HG03095 (cell line): ENCODE measurements around the gene KLF16.

Experiments used
- ATAC-seq: cut with Tn5 transposase; IDR thresholded peaks from one replicate; pipeline ENCODE4 v1.9.1; 2021; ENCODE audit warnings: moderate library complexity; ENCODE audit not compliant: unreplicated experiment

The KLF16 gene

GRCh38 chr19:1855828-1856255 lies 7.5 kb downstream of the KLF16 start:
- ATAC-seq: no peak

DNA sequence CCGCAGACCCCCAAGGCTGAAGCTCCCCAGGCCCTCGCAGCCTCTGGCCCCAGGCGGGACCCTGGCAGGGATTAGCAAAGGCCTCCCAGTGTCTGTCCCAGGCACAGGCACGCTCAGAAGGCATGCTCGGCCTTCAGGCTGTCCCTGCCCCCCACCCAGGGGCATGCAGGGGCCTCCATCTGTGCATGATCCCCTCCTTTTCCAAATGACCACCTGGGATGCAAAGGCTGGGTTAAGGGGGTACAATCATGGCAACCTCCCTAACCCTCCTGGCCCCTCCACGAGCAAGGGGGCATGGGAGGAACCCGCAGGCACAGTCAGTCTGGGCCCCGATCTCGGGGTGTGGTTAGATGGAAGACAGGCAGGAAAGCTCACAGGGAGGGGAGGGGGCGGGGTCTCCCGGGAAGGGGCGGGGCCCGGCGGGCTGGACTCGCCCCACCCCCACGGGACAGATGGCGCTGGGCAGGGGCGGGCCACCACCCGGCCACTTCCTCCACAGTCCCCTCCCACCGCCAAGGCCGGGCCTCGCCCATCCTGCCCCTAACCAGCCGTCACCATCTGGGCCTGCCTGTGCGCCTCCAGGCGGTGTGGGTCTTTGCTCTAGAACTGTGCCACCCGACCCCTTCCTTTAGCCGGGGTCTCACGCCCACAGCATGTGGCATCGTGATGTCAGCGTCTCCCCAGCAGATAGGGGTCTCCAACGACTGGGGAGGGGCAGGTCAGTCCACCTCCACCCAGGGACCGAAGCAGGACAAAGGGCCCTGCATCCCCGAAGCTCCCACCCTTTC lies 8.1 kb downstream of the KLF16 start:
- ATAC-seq: peak; percentile 39

DNA sequence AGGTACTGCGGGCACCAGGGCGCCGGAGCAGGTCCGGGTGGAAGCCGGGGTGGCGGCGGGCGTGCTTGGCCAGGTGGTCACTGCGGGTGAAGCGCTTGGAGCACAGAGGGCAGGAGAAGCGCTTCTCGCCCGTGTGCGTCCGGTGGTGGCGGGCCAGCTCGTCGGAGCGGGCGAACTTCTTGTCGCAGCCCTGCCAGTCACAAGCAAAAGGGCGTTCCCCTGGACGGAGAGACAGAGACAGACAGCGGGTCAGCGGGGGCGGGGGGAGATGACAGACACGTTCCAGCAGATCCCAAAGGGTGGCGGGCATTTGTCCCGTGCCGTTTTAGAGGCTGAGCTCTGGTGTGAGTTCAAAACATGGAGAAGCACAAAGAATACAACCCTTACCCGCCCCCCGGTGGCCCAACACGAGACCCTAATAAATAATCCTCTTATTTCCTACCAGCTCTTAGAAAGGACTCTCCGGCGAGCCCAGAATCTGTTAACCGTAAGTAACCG lies 8.8 kb downstream of the KLF16 start:
- ATAC-seq: no peak

DNA sequence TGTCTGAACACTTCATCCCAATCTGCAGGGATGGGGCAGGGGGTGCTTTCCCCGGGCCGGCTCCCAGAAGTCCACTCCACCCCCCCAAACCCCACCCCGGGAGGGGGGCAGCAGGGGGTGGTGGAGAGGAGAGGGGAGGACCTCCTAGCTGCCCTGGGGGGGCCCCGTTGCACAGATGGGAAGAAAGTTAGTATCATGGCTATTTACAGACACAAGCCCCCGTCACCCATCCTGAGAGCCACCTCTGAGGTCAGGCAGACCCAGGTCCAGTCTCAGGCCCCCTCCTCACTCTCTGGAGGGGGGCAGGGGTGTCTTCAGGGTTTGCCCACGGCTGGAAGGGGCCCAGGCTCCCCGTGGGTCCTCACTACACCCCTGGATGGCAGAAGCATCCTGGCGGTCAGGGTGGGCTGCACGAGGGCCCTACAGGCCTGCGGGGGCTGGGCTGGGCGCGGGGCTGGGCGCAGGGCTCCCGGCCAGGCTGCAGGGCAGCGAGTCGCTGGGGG lies 9.3 kb downstream of the KLF16 start:
- ATAC-seq: no peak

DNA sequence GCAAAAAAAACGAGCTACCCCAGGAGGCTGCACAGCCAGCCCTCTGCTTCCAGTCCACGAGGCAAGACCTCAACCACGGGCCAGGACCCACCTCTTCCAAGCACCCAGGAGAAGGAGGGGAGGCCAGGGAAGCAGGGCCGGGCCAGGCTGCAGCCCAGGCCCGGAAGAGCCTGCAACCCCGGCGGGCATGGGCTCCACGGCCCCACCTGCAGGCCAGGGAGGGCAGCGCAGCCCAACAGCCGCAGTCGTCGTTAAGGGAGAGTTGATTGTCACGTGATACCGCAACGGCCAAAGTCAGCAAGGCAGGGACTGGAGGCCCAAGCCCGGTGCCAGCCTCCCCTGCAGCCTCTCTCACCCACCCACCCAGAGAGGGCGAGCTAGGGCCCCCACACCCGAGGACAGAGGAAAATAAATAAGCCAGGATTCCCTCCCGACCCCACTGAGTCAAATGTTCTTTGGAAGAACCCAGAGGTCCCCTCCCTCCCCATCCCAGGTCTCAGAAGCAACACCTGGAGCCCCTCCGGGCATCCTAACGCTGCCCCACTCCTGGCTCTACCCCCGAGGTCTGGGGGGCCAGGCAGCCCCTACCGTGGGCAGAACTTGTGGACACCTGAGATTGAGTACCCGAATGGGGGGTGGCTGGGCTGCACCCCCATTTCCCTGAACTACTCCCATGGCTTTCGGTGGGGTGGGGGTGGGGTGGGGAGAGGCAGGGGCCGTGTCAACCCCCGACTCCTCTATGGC lies 9.9 kb downstream of the KLF16 start:
- ATAC-seq: no peak

GRCh38 chr19:1852581-1853128 lies 10.7 kb downstream of the KLF16 start:
- ATAC-seq: no peak

- no peak for ATAC-seq
These were observed 11.5 kb downstream of the KLF16 start for GRCh38 chr19:1851654-1852580.

DNA sequence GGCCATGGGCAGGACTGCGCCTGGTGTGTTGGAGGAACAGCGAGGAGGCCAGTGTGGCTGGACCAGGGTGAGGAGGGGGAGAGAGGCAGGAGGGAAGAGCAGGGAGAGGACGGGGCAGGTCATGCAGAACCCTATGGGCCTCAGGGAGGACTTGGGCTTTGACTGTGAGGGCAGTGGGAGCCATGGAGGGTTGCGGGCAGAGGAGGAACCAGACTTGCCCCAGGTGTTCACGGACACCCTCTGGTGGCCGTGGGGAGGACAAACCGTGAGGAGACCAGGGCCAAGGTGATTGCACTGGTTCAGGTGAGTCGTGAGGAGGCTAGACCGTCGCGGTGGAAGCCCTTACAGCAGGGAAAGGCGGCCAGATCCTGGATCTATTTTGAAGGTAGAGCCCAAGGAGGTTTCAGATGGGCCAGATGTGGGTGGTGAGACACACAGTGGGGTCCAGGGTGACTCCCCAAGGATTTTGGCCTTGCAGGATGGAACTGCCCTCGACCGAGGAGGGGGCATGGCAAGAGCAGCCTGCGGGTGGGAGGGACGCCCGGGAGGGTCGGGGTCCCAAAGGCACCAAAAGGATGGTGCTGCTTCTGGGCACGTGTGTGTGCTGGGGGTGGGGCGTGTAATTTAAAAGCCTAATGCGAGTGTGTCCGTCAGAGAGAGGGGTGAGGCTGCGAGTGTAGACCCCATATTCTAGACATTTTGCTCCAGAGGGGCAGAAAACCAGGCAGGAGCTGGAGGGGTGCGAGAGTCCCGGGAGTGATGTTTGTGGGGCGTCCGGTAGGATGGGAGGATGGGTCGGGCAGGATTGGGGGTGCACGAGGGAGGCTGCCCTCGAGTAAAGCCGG lies 12.3 kb downstream of the KLF16 start:
- no peak for ATAC-seq

DNA sequence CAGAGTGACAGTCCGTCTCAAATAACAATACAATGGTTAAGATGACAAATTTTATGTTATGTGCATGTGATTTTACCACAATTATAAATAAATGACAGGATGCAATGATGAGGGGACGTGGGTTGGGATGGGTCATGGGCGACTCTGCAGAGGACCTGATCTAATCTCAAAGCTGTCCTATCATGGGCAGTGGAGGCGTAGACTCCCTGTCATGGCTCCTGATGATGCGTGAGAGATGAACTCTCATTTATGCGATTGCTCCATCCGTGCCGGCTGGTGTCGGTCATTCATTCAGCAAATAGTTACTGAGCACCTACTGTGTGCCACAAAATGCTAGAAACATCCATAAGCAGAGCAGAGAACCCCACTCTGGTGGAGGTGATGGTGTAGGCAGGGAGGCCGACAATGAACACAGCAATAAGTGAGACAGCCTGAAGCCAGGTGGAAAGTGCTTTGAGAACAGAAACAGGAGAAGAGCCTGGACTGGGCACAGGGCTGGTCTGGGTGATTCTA lies 13.4 kb downstream of the KLF16 start:
- no peak for ATAC-seq

DNA sequence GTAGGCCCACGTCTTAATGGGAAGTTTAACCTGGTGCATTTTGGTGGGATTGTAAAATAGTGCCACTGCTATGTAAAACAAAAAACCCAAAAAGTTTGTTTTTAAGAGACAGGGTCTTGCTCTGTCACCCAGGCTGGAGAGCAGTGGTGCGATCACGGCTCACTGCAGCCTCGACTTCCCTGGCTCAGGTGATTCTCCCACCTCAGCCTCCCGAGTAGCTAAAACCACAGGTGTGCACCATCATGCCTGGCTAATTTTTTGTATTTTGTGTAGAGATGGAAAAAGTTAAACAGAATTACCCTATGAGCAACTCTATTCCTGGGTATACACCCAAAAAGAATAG lies 14.3 kb downstream of the KLF16 start:
- no peak for ATAC-seq

GRCh38 chr19:1848399-1849131 lies 14.8 kb downstream of the KLF16 start, which contains the start of gene REXO1:
Gene REXO1, minus strand, starts transcription at chr19:1848483. Its CDS starts 125 bp downstream, at chr19:1848358.
- peak; percentile 49 for ATAC-seq

GRCh38 chr19:1847684-1848398 lies 15.5 kb downstream of the KLF16 start:
- ATAC-seq: peak; percentile 17

GRCh38 chr19:1847348-1847683 lies 16.1 kb downstream of the KLF16 start:
- no peak for ATAC-seq

- ATAC-seq: no peak
These were observed 16.7 kb downstream of the KLF16 start for GRCh38 chr19:1846517-1847204.

DNA sequence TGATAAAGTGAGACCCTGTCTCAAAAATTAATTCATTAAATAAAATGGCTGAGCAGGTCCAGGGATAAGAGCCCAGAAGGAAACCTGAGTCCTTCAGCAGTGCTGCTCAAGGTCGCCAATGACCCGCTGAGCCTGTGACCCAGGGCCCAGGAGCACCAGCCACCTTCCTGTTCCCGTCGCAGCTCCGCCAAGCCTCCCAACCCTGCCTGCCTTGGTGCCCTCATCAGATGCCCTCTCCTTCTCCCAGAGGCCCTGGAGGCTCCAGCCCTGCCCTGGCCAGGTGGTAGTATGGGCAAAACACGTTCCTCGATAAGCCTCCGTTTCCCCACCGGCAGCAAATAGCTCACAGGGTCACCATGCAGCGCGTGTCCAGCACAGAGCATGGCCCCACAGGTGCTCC lies 17.7 kb downstream of the KLF16 start:
- no peak for ATAC-seq

DNA sequence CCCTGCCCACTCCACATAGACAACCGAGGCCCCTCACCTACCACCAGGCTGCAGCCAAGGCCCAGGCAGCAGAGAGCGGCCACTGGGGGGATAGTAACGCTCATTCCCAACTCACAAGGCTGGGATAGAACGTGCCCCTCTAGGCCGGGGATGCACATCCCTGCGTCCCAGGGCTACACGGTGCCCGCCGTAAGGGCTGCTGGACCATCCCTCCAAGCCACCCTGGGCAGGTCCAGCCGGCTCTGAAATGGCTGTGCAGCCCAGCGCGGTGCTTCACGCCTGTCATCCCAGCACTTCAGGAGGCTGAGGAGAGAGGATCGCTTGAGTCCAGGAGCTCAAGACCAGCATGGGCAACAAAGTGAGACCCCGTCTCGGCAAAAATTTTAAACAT lies 18.3 kb downstream of the KLF16 start:
- no peak for ATAC-seq

DNA sequence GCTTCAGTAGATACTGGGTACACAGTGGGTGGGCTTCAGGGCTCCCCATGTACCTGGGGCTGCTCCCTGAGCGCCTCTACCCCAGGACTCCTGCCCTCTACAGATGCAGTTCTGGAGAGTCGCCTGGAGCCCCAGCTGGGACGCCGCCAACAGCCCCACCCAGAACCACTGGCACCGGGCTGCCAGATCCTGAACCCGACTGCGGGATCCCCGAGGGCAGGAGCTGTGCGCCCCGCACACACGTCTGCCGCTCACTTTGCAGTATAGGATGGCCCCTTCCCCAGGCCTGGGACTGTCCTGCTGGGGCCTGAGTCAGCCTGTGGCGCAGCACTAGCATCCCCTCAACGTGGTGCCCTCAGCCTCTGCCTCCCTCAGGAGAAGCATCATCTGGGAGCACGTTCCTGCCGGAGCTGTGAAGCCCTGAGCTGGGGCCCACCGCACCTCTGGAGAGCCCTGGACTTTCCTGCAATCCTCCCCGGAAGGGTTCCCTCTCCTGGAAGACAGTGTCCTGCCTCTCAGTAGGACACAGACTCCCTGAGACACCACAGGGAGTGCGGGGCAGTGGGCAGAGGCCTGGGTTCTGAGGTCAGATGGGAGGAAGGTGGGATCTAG lies 18.8 kb downstream of the KLF16 start:
- ATAC-seq: no peak
